HG03108 (cell line): ENCODE measurements around the gene SPACA5.
"Not testable (repeated sequence)": the region's sequence is repeated elsewhere in the genome, so short reads cannot be mapped to it uniquely, and the experiment has no call there.

Experiments
- ATAC-seq: cut with Tn5 transposase; IDR thresholded peaks from one replicate; pipeline ENCODE4 v1.9.1; 2021; ENCODE audit warnings: moderate library complexity; ENCODE audit not compliant: unreplicated experiment

Gene SPACA5

GRCh38 chrX:48021026-48021900, 14.5 kb downstream of the SPACA5 start:
- ATAC-seq, result peak; percentile 53

GRCh38 chrX:48022100-48022499, 15.3 kb downstream of the SPACA5 start:
- ATAC-seq, result no peak

GRCh38 chrX:48022738-48023137, 15.9 kb downstream of the SPACA5 start:
- no peak for ATAC-seq

GRCh38 chrX:48025561-48025960, 18.8 kb downstream of the SPACA5 start:
- ATAC-seq, result no peak

GRCh38 chrX:48027545-48027944, 20.8 kb downstream of the SPACA5 start:
- not testable (repeated sequence) for ATAC-seq

GRCh38 chrX:48028091-48028490, 21.3 kb downstream of the SPACA5 start:
- ATAC-seq, result no peak

- no peak for ATAC-seq
Observed at GRCh38 chrX:48030237-48030636, 23.4 kb downstream of the SPACA5 start.

- not testable (repeated sequence) for ATAC-seq
Observed at GRCh38 chrX:48030641-48031173, 23.9 kb downstream of the SPACA5 start.

GRCh38 chrX:48035891-48036290, 29.1 kb downstream of the SPACA5 start:
- ATAC-seq, result no peak

- no peak for ATAC-seq
Observed at GRCh38 chrX:48043056-48043455, 36.3 kb downstream of the SPACA5 start.

GRCh38 chrX:48045410-48046311, 38.9 kb downstream of the SPACA5 start:
- ATAC-seq, result no peak

- ATAC-seq, result no peak
Observed at GRCh38 chrX:48046846-48047245, 40.1 kb downstream of the SPACA5 start.

- no peak for ATAC-seq
Observed at GRCh38 chrX:48058621-48059295, 52.0 kb downstream of the SPACA5 start.

- ATAC-seq, result no peak
Observed at GRCh38 chrX:48059296-48059639, 52.5 kb downstream of the SPACA5 start.
